Left colon (tissue), 2 donors: ENCODE data around the gene ERCC2. TPM values are rescaled to one million over a fixed set of nuclear protein-coding genes. Genes with fewer than 3 reads are reported as not detected.
"Not testable (repeated sequence)": the region's sequence is repeated elsewhere in the genome, so short reads cannot be mapped to it uniquely, and the experiment has no call there.

ENCODE experiments used
- ATAC-seq: fragments of 200-7000 bp; cut with Tn5 transposase; one replicate; pipeline ENCODE4 v1.9.1; 2020; ENCODE audit warnings: mild to moderate bottlenecking, moderate library complexity
- DNase-seq, 2 donors: peaks; one replicate each; pipeline ENCODE4 v3.0.0-alpha.2; 2020
- intact Hi-C, 2 donors: fragments of 100-400 bp; cut with DNase I in 1 of 2; cut with micrococcal nuclease in 1 of 2; formaldehyde crosslinking; loops; one replicate each; pipeline versions ENCODE4 v1.11.2 to v1.14.0; 2022; cut with DNase I, micrococcal nuclease
- total RNA-seq, 2 donors: library from RNA; stranded (reverse); fragmentation: NEBNext Ultra II Directional; extraction: Animal tissue kit (Norgen Biotek cat#: 25700); gene quantifications; one replicate each; pipeline ENCODE4 v1.2.1, GENCODE V29; 2021
- donor health status: DM: no; HTN: no; CAD: no.
- donor health status: DM: yes; HTN: yes; CAD: no.

ERCC2 gene
- total RNA-seq, 2 donors from 2014 or later = 8.7 to 13.4 TPM

GRCh38 chr19:45344621-45345505 lies 25.5 kb downstream of the ERCC2 start:
- intact Hi-C loops = no loop called here
- DNase-seq (no peak), ATAC-seq (no peak)

- no peak for DNase-seq
- no peak for ATAC-seq
- intact Hi-C loops = no loop called here
Observed at GRCh38 chr19:45342911-45343310, 27.5 kb downstream of the ERCC2 start.

GRCh38 chr19:45340899-45341453 lies 29.4 kb downstream of the ERCC2 start:
- DNase-seq = peak in 1 of 2 donors; percentile 18
- peak; percentile 32 for ATAC-seq
- intact Hi-C loops = no loop called here

- intact Hi-C loops = no loop called here
- DNase-seq = peak in 1 of 2 donors; percentile 68
- ATAC-seq = peak; percentile 95
Observed at GRCh38 chr19:45340232-45340898, 30.0 kb downstream of the ERCC2 start, which contains the start of gene KLC3. Gene KLC3, plus strand, starts transcription at chr19:45340750. Its CDS starts 4,792 bp downstream, at chr19:45345542.

- intact Hi-C loops = no loop called here
- no peak for ATAC-seq
Observed at GRCh38 chr19:45339629-45340028, 30.7 kb downstream of the ERCC2 start.

GRCh38 chr19:45336696-45337251 lies 33.6 kb downstream of the ERCC2 start:
- ATAC-seq = no peak
- intact Hi-C loops = no loop called here

More at GRCh38 chr19:45339629-45340028, 30.7 kb downstream of the ERCC2 start:
- no peak for DNase-seq

GRCh38 chr19:45334881-45335280 lies 35.5 kb downstream of the ERCC2 start:
- ATAC-seq, intact Hi-C loops, DNase-seq: not testable (repeated sequence)

More at GRCh38 chr19:45336696-45337251, 33.6 kb downstream of the ERCC2 start:
- no peak for DNase-seq

- DNase-seq = no peak
- intact Hi-C loops = no loop called here
- ATAC-seq = no peak
Observed at GRCh38 chr19:45333609-45334303, 36.6 kb downstream of the ERCC2 start.

- intact Hi-C loops = no loop called here
- ATAC-seq (no peak), DNase-seq (no peak)
Observed at GRCh38 chr19:45331411-45331810, 39.0 kb downstream of the ERCC2 start.

GRCh38 chr19:45327404-45328143 lies 42.8 kb downstream of the ERCC2 start:
- intact Hi-C loops = no loop called here
- DNase-seq = no peak
- ATAC-seq = no peak

GRCh38 chr19:45324349-45324907 lies 45.9 kb downstream of the ERCC2 start:
- DNase-seq (no peak), ATAC-seq (no peak)
- intact Hi-C loops = no loop called here

- ATAC-seq (peak; percentile 36), DNase-seq (peak; percentile 16 to 46)
- intact Hi-C loops = no loop called here
Observed at GRCh38 chr19:45323671-45324081, 46.7 kb downstream of the ERCC2 start.

GRCh38 chr19:45322744-45323281 lies 47.6 kb downstream of the ERCC2 start, which contains the start of gene CKM:
Gene CKM, minus strand, starts transcription at chr19:45322875. Its CDS starts 3,162 bp downstream, at chr19:45319713.
- no peak for ATAC-seq
- no peak for DNase-seq
- intact Hi-C loops = no loop called here

GRCh38 chr19:45322311-45322710 lies 48.1 kb downstream of the ERCC2 start:
- intact Hi-C loops = no loop called here
- no peak for DNase-seq
- ATAC-seq = no peak

- intact Hi-C loops = no loop called here
- no peak for DNase-seq
- no peak for ATAC-seq
Observed at GRCh38 chr19:45321848-45322247, 48.5 kb downstream of the ERCC2 start.

- intact Hi-C loops = no loop called here
- DNase-seq (no peak), ATAC-seq (no peak)
Observed at GRCh38 chr19:45320997-45321775, 49.2 kb downstream of the ERCC2 start.

- ATAC-seq = no peak
- no peak for DNase-seq
- intact Hi-C loops = no loop called here
Observed at GRCh38 chr19:45315304-45315703, 55.1 kb downstream of the ERCC2 start.
